Measurements from ENCODE around the gene ARPP21.

The ARPP21 gene

GRCh38 chr3:35641920-35642527 lies 2.7 kb downstream of the ARPP21 start:
- no peak for FAIRE-seq

- FAIRE-seq = no peak
These were observed 4.2 kb downstream of the ARPP21 start for GRCh38 chr3:35643495-35643894.

GRCh38 chr3:35644451-35644850 lies 5.1 kb downstream of the ARPP21 start:
- no peak for FAIRE-seq

GRCh38 chr3:35645189-35645588 lies 5.9 kb downstream of the ARPP21 start:
- no peak for FAIRE-seq

- no peak for FAIRE-seq
These were observed 6.8 kb downstream of the ARPP21 start for GRCh38 chr3:35646081-35646480.

- FAIRE-seq = no peak
These were observed 8.1 kb downstream of the ARPP21 start for GRCh38 chr3:35647461-35647860.

GRCh38 chr3:35648347-35648746 lies 9.0 kb downstream of the ARPP21 start:
- FAIRE-seq = no peak

- FAIRE-seq = no peak
These were observed 10.1 kb downstream of the ARPP21 start for GRCh38 chr3:35649405-35649804.

GRCh38 chr3:35651426-35651825 lies 12.1 kb downstream of the ARPP21 start:
- FAIRE-seq = no peak

GRCh38 chr3:35651851-35652250 lies 12.5 kb downstream of the ARPP21 start:
- no peak for FAIRE-seq

GRCh38 chr3:35653347-35653746 lies 14.0 kb downstream of the ARPP21 start:
- no peak for FAIRE-seq

GRCh38 chr3:35654476-35654875 lies 15.2 kb downstream of the ARPP21 start:
- FAIRE-seq = no peak

- no peak for FAIRE-seq
These were observed 19.4 kb downstream of the ARPP21 start for GRCh38 chr3:35658686-35659085.

GRCh38 chr3:35659768-35660167 lies 20.4 kb downstream of the ARPP21 start:
- FAIRE-seq = no peak

GRCh38 chr3:35663471-35663870 lies 24.1 kb downstream of the ARPP21 start:
- FAIRE-seq = no peak

GRCh38 chr3:35664460-35664919 lies 25.2 kb downstream of the ARPP21 start:
- FAIRE-seq = no peak

- no peak for FAIRE-seq
These were observed 26.2 kb downstream of the ARPP21 start for GRCh38 chr3:35665390-35666055.

- FAIRE-seq = no peak
These were observed 27.6 kb downstream of the ARPP21 start for GRCh38 chr3:35666888-35667287.

- no peak for FAIRE-seq
These were observed 31.2 kb downstream of the ARPP21 start for GRCh38 chr3:35670408-35670965.

- FAIRE-seq = no peak
These were observed 32.2 kb downstream of the ARPP21 start for GRCh38 chr3:35671483-35671882.

GRCh38 chr3:35673017-35673416 lies 33.7 kb downstream of the ARPP21 start:
- FAIRE-seq = no peak

GRCh38 chr3:35674451-35675109 lies 35.3 kb downstream of the ARPP21 start:
- no peak for FAIRE-seq

- FAIRE-seq = no peak
These were observed 35.9 kb downstream of the ARPP21 start for GRCh38 chr3:35675206-35675605.

- FAIRE-seq = no peak
These were observed 36.3 kb downstream of the ARPP21 start for GRCh38 chr3:35675621-35676020.

Data from A204.1 (cell line).